ENCODE measurements around the gene CROCC2. TPM values are rescaled to one million over a fixed set of nuclear protein-coding genes. Genes with fewer than 3 reads are reported as not detected.

The CROCC2 gene
- total RNA-seq, 1 donor from 2014 or later, result 0.49 TPM

- intact Hi-C loops (cut with DNase I), result no loop called here
- DNase-seq (ENCODE audit: extremely low spot score in 2 of 2), result no peak
- TF ChIP-seq CTCF (IDR thresholded peaks at IDR 0.05) (no peak), POLR2A (IDR thresholded peaks at IDR 0.05) (no peak), POLR2AphosphoS5 (IDR thresholded peaks at IDR 0.05; ENCODE audit: insufficient read depth in 1 of 2, low read depth in 1 of 2) (no peak)
- Histone ChIP-seq H3K36me3 (no peaks in the 10 kb centered on the region), H3K27ac (no peak overlapping the region), H3K9me3 (no peaks in the 10 kb centered on the region), H3K4me3 (no peak overlapping the region), H3K27me3 (no peaks in the 10 kb centered on the region), H3K4me1 (peaks cover 20% of the 10 kb centered on the region)
Measured at GRCh38 chr2:241015439-241015838, 109.3 kb downstream of the CROCC2 start.

- peak in 1 of 2 donors; percentile 77 for DNase-seq (ENCODE audit: extremely low spot score in 2 of 2)
- intact Hi-C loops (cut with DNase I), result no loop called here
- TF ChIP-seq POLR2AphosphoS5 (IDR thresholded peaks at IDR 0.05; ENCODE audit: insufficient read depth in 1 of 2, low read depth in 1 of 2), result no peak
- no peak for TF ChIP-seq POLR2A (IDR thresholded peaks at IDR 0.05)
- TF ChIP-seq CTCF (IDR thresholded peaks at IDR 0.05), result no peak
- no peaks in the 10 kb centered on the region for H3K36me3 ChIP-seq
- peaks cover under 1% of the 10 kb centered on the region for H3K4me1 ChIP-seq
- no peaks in the 10 kb centered on the region for H3K9me3 ChIP-seq
- H3K4me3 ChIP-seq, result no peak overlapping the region
- H3K27ac ChIP-seq, result no peak overlapping the region
- no peaks in the 10 kb centered on the region for H3K27me3 ChIP-seq
Measured at GRCh38 chr2:241017228-241017940, 111.2 kb downstream of the CROCC2 start.

GRCh38 chr2:241018051-241018891 lies 112.1 kb downstream of the CROCC2 start:
- no peak overlapping the region for H3K27ac ChIP-seq
- H3K9me3 ChIP-seq, result no peaks in the 10 kb centered on the region
- TF ChIP-seq POLR2AphosphoS5 (IDR thresholded peaks at IDR 0.05; ENCODE audit: insufficient read depth in 1 of 2, low read depth in 1 of 2) (no peak), POLR2A (IDR thresholded peaks at IDR 0.05) (no peak), CTCF (IDR thresholded peaks at IDR 0.05) (no peak)
- intact Hi-C loops (cut with DNase I), result no loop called here
- H3K36me3 ChIP-seq, result no peaks in the 10 kb centered on the region
- no peaks in the 10 kb centered on the region for H3K4me1 ChIP-seq
- no peaks in the 10 kb centered on the region for H3K27me3 ChIP-seq
- H3K4me3 ChIP-seq, result no peak overlapping the region
- peak in 1 of 2 donors; percentile 81 for DNase-seq (ENCODE audit: extremely low spot score in 2 of 2)

GRCh38 chr2:241019441-241020139 lies 113.5 kb downstream of the CROCC2 start:
- Histone ChIP-seq H3K36me3 (no peaks in the 10 kb centered on the region), H3K9me3 (no peaks in the 10 kb centered on the region), H3K27me3 (no peaks in the 10 kb centered on the region), H3K27ac (no peak overlapping the region), H3K4me1 (no peaks in the 10 kb centered on the region), H3K4me3 (no peak overlapping the region)
- DNase-seq (ENCODE audit: extremely low spot score in 2 of 2), result peak in 1 of 2 donors; percentile 77
- TF ChIP-seq POLR2A (IDR thresholded peaks at IDR 0.05) (no peak), POLR2AphosphoS5 (IDR thresholded peaks at IDR 0.05; ENCODE audit: insufficient read depth in 1 of 2, low read depth in 1 of 2) (no peak), CTCF (IDR thresholded peaks at IDR 0.05) (no peak)
- intact Hi-C loops (cut with DNase I), result no loop called here
